Prostate gland (tissue), 2 donors: ENCODE results near the gene EVC2. TPM values are rescaled to one million over a fixed set of nuclear protein-coding genes. Genes with fewer than 3 reads are reported as not detected.

Source experiments
- DNase-seq: peaks from one replicate; pipeline ENCODE4 v3.0.0-alpha.2; 2019; ENCODE audit warnings: low spot score
- H3K27ac ChIP-seq, 2 donors: fragments of 200-600 bp; sonication (generic); 2 replicates each; pipeline ENCODE4 v1.5.1; 2017 to 2019
- H3K27me3 ChIP-seq: fragments of 200-600 bp; sonication (generic); replicated peaks from 2 replicates; pipeline ENCODE4 v1.5.1; 2019; ENCODE audit not compliant: insufficient read depth
- H3K36me3 ChIP-seq, 2 donors: fragments of 200-600 bp; sonication (generic); 1 replicate in 1 of 2; 2 replicates in 1 of 2; pipeline versions ENCODE4 v1.5.1 to v1.8.1; 2017 to 2019
- H3K4me1 ChIP-seq: fragments of 200-600 bp; sonication (generic); replicated peaks from 2 replicates; pipeline ENCODE4 v1.5.1; 2019
- H3K4me3 ChIP-seq, 2 donors: fragments of 200-600 bp; sonication (generic); 2 replicates each; pipeline ENCODE4 v1.5.1; 2017 to 2019
- H3K9me3 ChIP-seq: fragments of 200-600 bp; sonication (generic); 2 replicates; pipeline ENCODE4 v1.5.1; 2017
- CTCF ChIP-seq, 4 experiments: fragments of 200-600 bp in 2 of 4; fragments of 450-650 bp in 2 of 4; sonication (generic) in 2 of 4; IDR thresholded peaks; 1 replicate in 3 of 4; 2 replicates in 1 of 4; pipeline ENCODE4 v1.5.1; 2016 to 2019; ENCODE audit warnings: antibody characterized with exemption in 4 of 4, mild to moderate bottlenecking in 2 of 4, moderate library complexity in 2 of 4
- POLR2A ChIP-seq: fragments of 450-650 bp; IDR thresholded peaks from one replicate; pipeline ENCODE4 v1.6.1; 2016; ENCODE audit warnings: antibody characterized with exemption, mild to moderate bottlenecking
- POLR2AphosphoS5 ChIP-seq: sonication (generic); formaldehyde crosslinking; IDR thresholded peaks from one replicate; pipeline ENCODE4 v1.6.1; 2017; ENCODE audit warnings: antibody characterized with exemption
- WGBS: methylation state at CpG from one replicate; pipeline ENCODE4 v1.1.5; 2018; 5-methylcytosine and 5-hydroxymethylcytosine counted together
- intact Hi-C: fragments of 100-400 bp; cut with DNase I; formaldehyde crosslinking; loops from one replicate; pipeline ENCODE4 v1.14.2; 2022
- total RNA-seq, 2 donors: library from RNA; depleted of rRNA; stranded (reverse); fragments of >200 nt; gene quantifications; one replicate each; pipeline ENCODE4 v1.1.0, GENCODE V29; 2016

Gene EVC2
- total RNA-seq, 2 donors from 2014 or later = 7.6 to 11.0 TPM

DNA sequence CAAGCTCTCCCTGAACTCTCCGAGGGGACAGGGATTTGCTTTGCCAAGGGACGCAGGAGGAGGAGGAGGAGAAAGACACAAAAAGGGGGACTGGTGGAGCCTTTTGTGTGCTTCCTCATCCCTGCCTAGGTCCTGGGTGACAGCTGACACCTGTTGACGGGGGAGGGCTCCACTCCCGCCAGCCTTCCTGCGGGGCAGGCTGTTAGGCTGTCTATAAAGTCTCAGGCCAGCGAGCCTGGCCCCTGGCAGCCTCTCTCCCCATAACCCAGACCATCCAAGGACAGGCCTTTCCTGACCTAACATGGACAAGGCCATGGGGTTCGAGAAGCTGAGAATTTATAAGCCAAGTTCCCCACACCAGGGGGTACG, 832 bp upstream of the EVC2 start:
- no peak for DNase-seq
- Histone ChIP-seq H3K4me1 (peaks cover 4% of the 10 kb centered on the region), H3K9me3 (no peaks in the 10 kb centered on the region), H3K36me3 (no peaks in the 10 kb centered on the region), H3K27ac (peak overlapping the region; percentile 78 to 83), H3K4me3 (no peak overlapping the region), H3K27me3 (no peaks in the 10 kb centered on the region)
- no peak for TF ChIP-seq POLR2A
- TF ChIP-seq POLR2AphosphoS5 = no peak
- no peak for TF ChIP-seq CTCF (IDR thresholded peaks at IDR 0.05)
- WGBS = 50% methylated on average over 8 of the region's 8 CpGs
- intact Hi-C loops = no loop called here

- Histone ChIP-seq H3K9me3 (no peaks in the 10 kb centered on the region), H3K27ac (peak overlapping the region; percentile 78 to 83), H3K4me3 (peak overlapping the region; percentile 60 to 61), H3K4me1 (peaks cover 4% of the 10 kb centered on the region), H3K36me3 (no peaks in the 10 kb centered on the region), H3K27me3 (no peaks in the 10 kb centered on the region)
- TF ChIP-seq POLR2A = no peak
- no peak for TF ChIP-seq CTCF (IDR thresholded peaks at IDR 0.05)
- no peak for TF ChIP-seq POLR2AphosphoS5
- 4% methylated on average over 41 of the region's 41 CpGs for WGBS
- intact Hi-C loops = no loop called here
- DNase-seq = no peak
These were observed 446 bp downstream of the EVC2 start for GRCh38 chr4:5707778-5708448.

DNA sequence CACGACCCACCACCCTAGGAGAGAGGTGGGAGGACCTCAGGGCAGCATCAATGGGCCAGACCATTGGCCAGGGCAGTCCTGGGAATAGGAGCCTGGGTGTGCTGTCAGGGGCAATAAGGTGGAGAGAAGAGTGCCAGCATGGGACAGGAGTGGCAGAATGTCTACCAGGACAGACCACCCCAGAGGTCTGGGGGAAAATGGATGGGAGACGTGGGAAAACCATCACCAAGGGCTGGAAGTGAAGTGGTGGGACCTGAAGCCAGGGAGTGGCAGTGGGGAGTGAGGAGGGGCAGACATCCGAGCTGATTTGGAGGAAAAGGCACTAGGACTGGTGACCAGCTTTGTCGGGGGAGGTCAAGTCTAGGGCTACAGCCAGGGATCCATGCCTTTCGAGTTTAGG, 993 bp downstream of the EVC2 start:
- WGBS = 52% methylated on average over 5 of the region's 5 CpGs
- H3K27ac ChIP-seq = no peak overlapping the region
- peaks cover 4% of the 10 kb centered on the region for H3K4me1 ChIP-seq
- peak overlapping the region; percentile 60 to 61 for H3K4me3 ChIP-seq
- no peaks in the 10 kb centered on the region for H3K9me3 ChIP-seq
- no peak for DNase-seq
- intact Hi-C loops = no loop called here
- no peaks in the 10 kb centered on the region for H3K27me3 ChIP-seq
- no peak for TF ChIP-seq CTCF (IDR thresholded peaks at IDR 0.05)
- TF ChIP-seq POLR2AphosphoS5 = no peak
- TF ChIP-seq POLR2A = no peak
- H3K36me3 ChIP-seq = no peaks in the 10 kb centered on the region

DNA sequence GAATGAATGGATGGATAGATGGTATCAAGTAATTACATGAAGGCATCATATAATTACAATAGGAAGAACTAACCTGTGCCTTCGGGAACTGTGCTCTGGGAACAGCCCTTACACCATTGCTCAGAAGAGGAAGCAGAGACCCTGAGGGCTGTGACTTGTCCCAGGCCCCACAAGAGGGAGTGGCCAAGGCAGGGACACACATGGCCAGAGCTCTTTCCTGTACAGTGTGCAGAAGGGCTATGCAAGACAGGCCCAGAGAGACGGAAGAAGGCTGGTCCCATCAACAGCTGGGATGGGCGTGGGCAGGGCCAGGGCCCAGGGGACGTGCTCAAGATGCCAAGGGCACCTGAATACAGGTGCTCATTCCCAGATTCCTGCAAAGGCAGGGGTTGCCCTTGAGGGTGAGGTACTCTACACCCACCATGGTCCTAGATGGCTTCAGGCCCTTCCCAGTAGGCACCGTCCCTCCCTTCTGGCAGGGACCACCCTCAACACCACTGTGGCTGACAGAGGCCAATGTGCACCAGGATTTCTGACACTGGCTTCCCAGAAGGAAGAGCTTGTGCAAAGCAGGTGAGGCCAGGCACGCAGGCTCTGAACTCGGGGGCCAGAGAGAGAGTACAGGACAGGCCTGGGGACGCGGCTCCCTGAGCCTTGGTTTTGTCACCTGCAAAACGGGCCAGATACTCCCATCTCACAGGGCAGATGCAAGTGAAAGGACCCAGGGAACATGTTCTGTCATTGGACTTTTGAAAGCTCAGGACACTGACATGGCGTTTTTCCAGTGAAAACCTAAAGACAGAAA, 1.7 kb downstream of the EVC2 start:
- no peaks in the 10 kb centered on the region for H3K9me3 ChIP-seq
- H3K4me3 ChIP-seq = no peak overlapping the region
- intact Hi-C loops = no loop called here
- no peak for TF ChIP-seq POLR2A
- H3K4me1 ChIP-seq = peaks cover 4% of the 10 kb centered on the region
- H3K27ac ChIP-seq = no peak overlapping the region
- WGBS = 90% methylated on average over 11 of the region's 11 CpGs
- no peaks in the 10 kb centered on the region for H3K36me3 ChIP-seq
- H3K27me3 ChIP-seq = no peaks in the 10 kb centered on the region
- DNase-seq = no peak

- H3K27me3 ChIP-seq = no peaks in the 10 kb centered on the region
- H3K9me3 ChIP-seq = no peaks in the 10 kb centered on the region
- peaks cover 4% of the 10 kb centered on the region for H3K4me1 ChIP-seq
- TF ChIP-seq CTCF (IDR thresholded peaks at IDR 0.05) = no peak
- no peak for TF ChIP-seq POLR2AphosphoS5
- H3K27ac ChIP-seq = no peak overlapping the region
- no peaks in the 10 kb centered on the region for H3K36me3 ChIP-seq
- H3K4me3 ChIP-seq = no peak overlapping the region
- no peak for DNase-seq
- intact Hi-C loops = no loop called here
- WGBS = 76% methylated on average over 5 of the region's 5 CpGs
These were observed 2.6 kb downstream of the EVC2 start for GRCh38 chr4:5705647-5706320.
